ENCODE data around the gene CYP2J2.

DNA sequence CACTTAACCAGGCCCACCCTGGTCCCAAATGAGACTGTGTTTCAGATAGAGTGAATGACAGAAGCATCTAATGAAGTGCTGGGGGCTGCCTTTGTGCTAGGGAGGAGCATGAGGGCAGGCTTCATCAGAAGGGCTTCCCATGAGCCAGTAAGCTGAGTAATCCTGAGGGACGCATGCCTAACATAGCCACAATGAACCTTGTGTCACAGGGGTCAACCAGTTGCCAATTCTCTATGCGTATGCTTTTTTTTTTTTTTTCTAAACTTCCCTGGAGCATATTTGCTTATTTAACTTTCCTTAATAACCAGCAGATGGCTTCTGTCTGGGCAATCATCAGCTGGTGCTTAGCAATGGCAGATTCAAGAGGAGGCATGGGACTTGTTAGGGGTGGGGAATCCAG, 25.5 kb upstream of the CYP2J2 start:
- TF ChIP-seq, protein P1, sequence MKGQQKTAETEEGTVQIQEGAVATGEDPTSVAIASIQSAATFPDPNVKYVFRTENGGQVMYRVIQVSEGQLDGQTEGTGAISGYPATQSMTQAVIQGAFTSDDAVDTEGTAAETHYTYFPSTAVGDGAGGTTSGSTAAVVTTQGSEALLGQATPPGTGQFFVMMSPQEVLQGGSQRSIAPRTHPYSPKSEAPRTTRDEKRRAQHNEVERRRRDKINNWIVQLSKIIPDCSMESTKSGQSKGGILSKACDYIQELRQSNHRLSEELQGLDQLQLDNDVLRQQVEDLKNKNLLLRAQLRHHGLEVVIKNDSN (CRISPR knock-in tag; IDR thresholded peaks at IDR 0.05): no peak
- TF ChIP-seq, protein P2, sequence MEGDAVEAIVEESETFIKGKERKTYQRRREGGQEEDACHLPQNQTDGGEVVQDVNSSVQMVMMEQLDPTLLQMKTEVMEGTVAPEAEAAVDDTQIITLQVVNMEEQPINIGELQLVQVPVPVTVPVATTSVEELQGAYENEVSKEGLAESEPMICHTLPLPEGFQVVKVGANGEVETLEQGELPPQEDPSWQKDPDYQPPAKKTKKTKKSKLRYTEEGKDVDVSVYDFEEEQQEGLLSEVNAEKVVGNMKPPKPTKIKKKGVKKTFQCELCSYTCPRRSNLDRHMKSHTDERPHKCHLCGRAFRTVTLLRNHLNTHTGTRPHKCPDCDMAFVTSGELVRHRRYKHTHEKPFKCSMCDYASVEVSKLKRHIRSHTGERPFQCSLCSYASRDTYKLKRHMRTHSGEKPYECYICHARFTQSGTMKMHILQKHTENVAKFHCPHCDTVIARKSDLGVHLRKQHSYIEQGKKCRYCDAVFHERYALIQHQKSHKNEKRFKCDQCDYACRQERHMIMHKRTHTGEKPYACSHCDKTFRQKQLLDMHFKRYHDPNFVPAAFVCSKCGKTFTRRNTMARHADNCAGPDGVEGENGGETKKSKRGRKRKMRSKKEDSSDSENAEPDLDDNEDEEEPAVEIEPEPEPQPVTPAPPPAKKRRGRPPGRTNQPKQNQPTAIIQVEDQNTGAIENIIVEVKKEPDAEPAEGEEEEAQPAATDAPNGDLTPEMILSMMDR (IDR thresholded peaks at IDR 0.05): no peak
- TF ChIP-seq ZNF396 (CRISPR knock-in tag; IDR thresholded peaks at IDR 0.05; ENCODE audit: borderline replicate concordance) (no peak), PRDM15 (CRISPR knock-in tag; IDR thresholded peaks at IDR 0.05) (no peak), CREB1 (CRISPR knock-in tag; IDR thresholded peaks at IDR 0.05) (no peak), ZNF121 (CRISPR knock-in tag; IDR thresholded peaks at IDR 0.05) (no peak), TEAD4 (CRISPR knock-in tag; IDR thresholded peaks at IDR 0.05) (no peak), MXD4 (CRISPR knock-in tag; IDR thresholded peaks at IDR 0.05; ENCODE audit: borderline replicate concordance) (no peak), FOXJ3 (CRISPR knock-in tag; IDR thresholded peaks at IDR 0.05; ENCODE audit: borderline replicate concordance) (no peak), PREB (CRISPR knock-in tag; IDR thresholded peaks at IDR 0.05; ENCODE audit: borderline replicate concordance) (no peak), JUN (CRISPR knock-in tag; IDR thresholded peaks at IDR 0.05) (no peak)
- TF ChIP-seq, protein P3, sequence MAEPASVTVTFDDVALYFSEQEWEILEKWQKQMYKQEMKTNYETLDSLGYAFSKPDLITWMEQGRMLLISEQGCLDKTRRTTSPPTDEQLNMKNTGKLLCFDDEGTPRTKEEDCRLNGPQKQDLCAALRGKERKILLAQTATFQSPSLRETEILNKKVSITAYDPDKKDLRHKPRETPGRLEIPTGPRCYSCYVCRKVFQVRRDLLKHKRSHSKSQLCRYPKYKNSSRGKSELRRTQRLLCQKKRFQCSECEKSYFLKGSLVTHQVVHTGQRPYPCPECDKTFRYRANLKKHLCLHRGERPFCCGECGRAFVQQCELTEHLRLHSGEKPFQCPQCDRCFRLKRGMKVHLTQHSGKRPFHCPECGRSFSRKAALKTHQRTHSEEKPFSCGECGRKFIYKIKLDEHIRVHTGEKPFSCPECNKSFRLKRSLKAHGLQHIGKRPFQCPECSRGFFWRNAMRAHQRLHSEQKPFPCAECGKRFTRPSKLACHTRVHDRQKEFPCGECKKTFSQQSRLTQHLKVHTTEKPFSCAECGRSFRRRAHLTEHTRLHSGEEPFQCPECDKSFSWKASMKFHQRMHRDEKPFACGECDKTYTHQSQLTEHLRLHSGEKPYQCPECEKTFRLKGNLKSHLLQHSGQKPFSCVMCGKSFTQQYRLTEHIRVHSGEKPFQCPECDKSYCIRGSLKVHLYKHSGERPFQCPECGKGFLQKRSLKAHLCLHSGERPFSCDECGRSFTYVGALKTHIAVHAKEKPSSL (CRISPR knock-in tag; conservative IDR thresholded peaks at IDR 0.05): no peak

All from WTC11 (cell line).